HG03103 (cell line): Measurements from ENCODE around the gene ACSBG1.

ENCODE experiments used
- ATAC-seq: cut with Tn5 transposase; IDR thresholded peaks from one replicate; pipeline ENCODE4 v1.9.1; 2021; ENCODE audit warnings: low read depth; ENCODE audit not compliant: unreplicated experiment

Gene ACSBG1, protein sequence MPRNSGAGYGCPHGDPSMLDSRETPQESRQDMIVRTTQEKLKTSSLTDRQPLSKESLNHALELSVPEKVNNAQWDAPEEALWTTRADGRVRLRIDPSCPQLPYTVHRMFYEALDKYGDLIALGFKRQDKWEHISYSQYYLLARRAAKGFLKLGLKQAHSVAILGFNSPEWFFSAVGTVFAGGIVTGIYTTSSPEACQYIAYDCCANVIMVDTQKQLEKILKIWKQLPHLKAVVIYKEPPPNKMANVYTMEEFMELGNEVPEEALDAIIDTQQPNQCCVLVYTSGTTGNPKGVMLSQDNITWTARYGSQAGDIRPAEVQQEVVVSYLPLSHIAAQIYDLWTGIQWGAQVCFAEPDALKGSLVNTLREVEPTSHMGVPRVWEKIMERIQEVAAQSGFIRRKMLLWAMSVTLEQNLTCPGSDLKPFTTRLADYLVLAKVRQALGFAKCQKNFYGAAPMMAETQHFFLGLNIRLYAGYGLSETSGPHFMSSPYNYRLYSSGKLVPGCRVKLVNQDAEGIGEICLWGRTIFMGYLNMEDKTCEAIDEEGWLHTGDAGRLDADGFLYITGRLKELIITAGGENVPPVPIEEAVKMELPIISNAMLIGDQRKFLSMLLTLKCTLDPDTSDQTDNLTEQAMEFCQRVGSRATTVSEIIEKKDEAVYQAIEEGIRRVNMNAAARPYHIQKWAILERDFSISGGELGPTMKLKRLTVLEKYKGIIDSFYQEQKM

DNA sequence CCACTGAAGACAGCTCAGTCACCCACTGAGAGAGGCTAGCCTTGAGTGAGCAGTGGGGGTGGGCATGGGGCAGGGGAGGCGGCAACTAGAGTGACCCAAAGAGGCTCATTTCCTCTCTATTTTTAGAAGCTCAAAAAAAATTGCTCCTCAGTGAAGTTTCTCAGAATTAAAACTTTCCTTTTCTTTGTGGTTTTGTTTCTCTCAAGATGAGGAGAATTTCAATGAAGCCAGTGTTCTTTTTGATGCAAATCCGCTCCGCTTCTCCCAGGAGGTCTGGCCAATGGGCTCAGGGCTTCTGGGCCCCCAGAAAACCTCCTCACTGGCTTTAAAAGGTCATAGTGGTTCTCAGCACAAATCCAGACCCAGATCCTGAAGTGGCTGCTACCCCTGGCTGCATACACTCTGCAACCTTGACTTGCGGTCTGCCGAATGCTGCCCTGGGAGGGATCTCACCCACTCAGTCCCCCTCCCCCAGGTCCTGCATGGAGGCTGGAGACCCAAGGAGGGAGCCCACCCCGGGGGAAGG is at the start of gene ACSBG1:
TSS of gene ACSBG1 (minus strand) at position 51 of the 526 bp plus-strand sequence. CDS start 64 bp downstream, outside the sequence.
- no peak for ATAC-seq

DNA sequence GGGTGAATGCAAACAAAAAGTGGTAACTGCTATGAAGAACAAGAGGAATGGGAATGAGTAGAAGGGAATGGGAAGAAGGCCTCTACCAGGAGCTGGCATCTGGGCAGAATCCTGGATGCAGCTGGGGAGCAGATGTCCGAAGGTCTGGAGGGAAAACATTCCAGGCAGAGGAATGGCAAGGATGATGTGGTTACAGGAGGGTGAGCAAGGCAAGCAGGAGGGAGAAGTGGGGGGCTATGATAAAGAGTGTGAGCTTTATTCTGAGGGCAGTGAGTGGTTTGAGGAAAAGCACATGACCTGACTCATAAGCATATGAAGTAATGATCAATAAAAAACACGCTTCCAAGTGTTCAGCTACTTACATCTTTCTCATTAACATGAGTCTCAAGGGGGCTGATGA is 48.0 kb upstream of the ACSBG1 start:
- no peak for ATAC-seq

DNA sequence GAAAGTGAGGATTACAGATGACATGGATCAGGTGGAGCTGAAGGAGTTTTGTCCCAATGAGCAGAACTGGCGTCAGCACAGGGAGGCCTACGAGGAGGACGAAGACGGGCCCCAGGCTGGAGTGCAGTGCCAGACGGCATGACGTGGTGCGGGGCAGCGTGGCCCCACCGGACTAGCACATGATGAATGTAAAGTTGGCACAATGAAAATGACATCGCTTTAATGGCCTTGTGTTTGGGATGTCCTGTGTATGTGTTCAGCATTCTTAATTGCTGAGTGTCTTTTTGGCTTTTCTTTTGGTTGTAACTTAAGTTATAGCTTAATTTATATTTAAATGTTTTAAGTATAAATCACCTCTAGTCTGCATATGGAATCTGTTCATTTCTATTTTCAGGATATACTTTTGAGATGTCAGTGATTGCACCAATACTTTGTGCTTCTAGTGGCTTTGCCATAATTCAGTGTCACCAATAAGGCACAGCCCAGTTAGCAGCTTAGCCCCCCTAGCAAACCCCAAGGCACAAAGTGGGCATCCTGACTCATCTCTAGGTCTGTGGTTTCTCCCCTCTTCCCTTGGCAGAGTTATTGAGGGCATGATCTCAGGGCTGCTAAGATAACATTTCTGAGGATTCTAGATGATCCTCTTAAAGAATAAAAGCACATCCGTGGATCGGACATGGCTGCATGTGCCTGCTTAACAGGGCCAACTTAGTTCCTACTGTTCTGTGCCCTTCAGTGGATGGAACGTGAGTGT is 46.1 kb upstream of the ACSBG1 start:
- ATAC-seq = no peak

DNA sequence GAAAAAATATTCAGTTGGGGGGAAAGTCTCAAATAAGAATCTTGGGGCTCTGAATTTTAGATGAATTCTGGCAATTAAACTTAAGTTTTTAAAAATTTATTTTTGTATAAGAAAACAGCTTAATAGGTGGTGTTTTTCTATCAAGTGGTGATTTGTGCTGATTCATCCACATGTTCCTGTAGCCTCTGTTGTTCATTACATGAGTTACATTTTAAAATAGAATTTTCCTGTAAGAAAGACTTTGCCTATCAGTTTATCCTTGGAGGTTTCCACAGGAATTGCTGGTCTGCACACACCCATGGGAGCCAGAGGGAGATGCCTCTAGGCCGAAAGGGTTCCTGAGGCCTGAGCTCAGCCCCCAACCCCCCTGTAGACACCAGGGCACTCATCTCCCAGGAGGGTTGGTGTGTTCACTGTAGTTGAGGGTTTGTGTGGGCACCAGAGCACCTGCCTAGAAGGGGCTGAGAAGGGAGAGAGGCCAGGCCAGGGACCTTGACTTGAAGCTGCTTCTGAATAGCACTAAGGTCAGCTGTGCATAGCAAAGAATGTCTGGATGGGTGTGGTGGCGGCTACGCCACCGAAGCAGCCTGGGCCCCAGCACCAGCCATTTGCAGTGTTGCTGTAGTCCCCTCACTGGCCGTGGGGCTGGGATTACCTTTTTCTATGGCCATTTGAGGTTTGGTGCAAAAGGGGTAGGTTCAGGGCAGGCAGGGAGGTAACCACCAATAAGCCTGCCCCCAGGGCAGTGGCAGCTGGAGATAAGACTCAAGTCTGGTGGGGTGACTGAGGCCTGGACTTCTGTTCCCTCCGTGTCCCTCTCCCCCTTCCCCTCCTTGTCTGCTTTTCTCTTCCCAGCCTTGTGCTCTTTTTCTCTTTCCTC is 41.9 kb upstream of the ACSBG1 start:
- ATAC-seq = no peak

DNA sequence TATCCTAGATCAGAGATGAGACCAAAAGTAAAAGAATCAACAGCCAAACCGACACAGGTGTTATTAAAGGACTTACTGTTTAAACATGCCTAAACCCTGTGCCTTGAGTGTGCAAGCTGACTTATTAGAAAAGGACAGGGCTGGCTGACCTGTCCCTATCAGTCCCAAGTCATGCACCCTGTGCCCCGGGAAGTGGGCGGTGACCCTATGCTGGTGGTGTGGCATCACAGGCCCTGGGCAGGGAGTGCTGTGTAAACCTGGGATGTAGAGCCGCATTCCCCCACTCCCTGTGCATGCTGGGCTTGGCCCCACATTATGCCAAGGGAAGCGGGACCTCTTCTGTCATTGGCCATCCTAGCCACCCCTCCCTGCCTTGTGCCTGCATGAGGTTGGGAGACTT is 40.6 kb upstream of the ACSBG1 start:
- no peak for ATAC-seq

DNA sequence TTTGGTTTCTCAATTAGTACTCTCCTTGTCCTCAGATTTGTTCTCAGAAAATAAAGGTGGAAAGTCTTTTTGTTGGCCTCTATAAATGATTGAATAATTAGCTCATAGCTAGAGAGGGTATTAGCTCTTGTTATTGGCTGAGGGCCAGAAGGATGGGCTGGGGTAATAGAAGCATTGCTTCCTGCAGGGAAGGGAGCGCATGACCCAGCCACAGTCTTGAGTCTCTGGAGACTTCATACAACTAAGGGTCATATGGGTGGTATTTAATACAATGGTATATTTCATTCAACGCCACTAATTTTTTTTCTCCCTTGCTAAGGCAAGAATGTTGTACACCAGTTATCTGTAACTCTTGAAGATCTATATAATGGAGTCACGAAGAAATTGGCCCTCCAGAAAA is 38.4 kb upstream of the ACSBG1 start:
- ATAC-seq = no peak

DNA sequence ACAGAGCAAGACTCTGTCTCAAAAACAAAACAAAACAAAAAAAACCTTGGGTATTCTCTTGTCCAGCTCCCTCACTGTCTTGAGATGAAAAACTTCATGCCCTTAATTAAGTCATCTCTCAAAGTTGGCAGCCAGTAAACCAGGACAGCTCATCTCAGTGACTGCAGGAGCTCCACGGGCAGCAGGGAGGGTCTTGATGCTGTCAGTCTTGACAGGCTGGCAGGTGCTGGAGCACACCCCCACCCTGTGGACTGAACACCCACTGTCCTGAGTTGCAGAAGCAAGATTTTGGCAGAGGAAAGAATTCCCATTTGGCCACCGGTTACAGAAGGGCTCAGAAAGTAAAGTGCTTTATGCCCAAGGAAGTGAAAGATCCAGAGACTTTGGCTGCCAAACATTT is 38.0 kb upstream of the ACSBG1 start:
- no peak for ATAC-seq

DNA sequence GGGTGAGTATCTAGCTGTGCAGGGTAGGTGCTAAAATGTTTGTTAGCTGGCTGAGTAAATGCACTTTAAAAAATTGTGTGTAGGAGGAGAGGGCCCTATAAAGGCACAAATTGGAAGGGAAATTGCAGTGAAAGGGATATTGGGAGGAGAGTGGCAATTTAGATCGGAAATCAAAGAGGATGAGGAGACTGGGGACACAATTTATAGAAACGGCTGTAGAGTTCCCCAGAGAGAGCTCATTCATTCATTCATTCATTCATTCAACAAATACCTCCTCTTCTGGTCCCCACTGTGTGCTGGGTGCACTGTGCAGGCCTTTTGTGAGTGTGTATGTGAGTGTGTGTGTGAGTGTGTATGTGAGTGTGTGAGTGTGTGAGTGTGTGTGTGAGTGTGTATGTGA is 32.4 kb upstream of the ACSBG1 start:
- no peak for ATAC-seq

DNA sequence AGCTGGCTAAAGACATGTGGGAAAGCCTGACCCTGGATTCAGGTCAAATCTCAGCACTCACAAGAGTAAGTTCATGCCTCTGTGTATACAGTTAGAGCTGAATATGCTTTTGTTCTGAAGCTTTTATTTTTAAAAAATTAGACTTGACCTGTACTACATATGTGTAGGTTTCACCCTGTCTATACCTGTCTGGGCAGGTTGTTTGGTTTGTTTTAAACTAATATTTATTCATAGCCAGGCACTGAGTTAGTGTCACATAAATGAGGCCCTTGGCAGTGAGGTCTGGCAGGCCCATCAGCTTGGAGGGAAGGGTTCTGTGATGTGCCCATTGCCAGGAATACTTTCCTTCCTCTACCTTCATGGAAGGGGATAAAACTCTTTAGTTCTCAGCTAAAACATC is 31.9 kb upstream of the ACSBG1 start:
- ATAC-seq = no peak

DNA sequence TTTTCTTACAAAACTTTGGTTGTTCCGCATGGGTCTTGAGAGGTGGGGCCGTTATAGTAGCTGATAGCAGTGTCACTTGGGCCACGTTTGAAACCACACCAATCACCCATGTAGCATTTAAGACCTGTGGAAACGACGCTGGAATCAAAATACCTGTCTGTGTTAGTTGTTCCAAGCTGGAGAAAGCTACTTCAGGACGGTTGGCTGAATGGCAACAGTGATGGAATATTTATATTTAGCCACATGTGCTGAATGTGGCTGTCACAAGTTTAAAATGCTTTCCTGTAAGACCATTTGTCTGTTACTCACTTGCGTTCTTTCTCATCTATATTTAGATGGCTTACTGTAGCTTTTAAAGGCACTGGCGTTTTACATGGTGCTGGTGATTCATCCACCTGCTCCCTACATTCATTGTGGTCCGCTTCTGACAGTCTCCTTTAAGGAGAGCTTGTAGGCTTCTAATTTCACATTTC is 31.4 kb upstream of the ACSBG1 start:
- ATAC-seq = no peak

DNA sequence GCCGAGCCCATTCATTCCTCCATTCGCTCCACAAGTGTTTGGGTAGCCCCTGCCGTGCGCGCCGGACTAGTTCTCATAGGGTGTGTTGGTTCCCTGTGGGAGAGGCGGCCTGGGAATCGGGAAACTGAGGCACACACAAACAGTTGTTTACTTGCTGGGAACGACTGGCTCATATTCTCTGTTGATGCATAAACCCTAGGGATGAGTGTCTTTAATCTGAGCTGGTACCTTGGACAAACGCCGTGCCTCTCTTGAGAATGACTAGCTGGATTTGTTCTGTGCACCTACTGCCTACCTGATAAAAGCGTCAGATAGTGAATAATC is 30.7 kb upstream of the ACSBG1 start:
- ATAC-seq = no peak

DNA sequence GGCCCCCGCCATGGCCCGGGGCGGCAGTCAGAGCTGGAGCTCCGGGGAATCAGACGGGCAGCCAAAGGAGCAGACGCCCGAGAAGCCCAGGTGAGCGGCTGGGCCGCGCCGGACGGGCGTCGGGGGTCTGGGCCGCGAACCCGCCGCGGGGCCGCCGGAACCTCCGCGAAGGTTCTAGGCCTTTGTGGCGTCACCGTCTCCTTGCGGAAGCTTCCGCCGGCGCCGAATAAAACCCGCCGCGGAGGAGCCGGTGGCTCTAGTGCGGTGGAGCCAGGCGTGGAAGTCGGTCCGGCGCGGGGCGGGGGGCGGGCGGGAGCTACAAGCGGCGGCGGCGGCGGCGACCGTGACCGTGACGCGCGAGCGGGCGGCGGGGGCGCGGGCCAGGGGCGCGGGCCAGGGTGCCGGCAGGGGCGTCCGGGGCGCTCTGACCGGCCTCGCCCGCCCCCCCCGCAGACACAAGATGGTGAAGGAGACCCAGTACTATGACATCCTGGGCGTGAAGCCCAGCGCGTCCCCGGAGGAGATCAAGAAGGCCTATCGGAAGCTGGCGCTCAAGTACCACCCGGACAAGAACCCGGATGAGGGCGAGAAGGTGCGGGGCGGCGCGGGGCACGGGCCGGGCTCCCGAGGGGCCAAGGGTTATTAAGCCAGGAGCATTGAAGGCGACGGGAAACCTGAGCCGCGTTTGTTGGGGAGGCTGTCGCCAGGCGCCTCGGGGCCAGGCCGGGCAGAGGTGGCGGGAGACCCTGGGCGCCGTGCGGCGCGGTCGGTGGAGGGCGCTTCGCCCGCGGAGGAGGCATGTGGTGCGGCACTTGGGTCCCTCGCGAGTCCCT is 30.2 kb upstream of the ACSBG1 start, which contains the start of gene DNAJA4:
TSS of gene DNAJA4 (plus strand) at position 259 of the 833 bp plus-strand sequence. CDS start at position 461, 202 bp downstream.
- no peak for ATAC-seq

DNA sequence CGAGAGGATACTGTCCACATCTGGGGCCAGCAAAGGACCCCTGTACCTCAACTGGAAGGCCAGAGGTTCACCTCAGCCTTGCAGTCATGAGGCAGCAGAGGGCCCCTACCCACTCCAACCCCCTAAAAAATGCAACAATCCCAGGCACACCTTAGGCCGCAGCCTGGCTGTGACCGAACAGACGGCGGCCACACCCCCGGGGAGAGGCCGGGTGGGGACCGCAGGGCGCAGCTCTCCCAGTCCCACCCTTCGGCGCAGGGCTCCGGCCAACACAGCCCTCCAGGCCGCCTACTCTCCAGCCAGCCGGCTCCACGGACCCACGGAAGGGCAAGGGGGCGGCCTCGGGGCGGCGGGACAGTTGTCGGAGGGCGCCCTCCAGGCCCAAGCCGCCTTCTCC is 29.5 kb upstream of the ACSBG1 start:
- ATAC-seq = no peak

DNA sequence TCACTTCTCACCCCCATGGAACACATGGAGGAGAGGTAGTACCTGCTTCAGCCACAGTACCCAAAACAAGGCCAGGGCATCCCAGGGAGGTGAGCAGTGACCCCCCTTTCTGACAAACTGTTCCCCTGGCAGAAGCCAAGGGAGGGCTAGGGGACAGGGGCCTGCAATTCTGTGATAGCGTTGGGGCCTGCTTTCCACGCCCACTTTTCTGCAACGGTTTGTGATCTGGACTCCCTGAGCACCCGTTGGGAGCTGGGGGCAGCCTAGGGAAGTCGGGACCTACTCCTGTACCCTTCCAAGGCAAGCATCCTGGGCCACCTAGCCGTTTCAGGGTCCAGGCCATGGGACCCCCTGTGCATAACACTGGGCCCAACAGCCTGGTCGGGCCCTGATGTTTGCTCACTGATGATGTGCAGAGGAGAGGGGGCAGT is 29.0 kb upstream of the ACSBG1 start:
- no peak for ATAC-seq

DNA sequence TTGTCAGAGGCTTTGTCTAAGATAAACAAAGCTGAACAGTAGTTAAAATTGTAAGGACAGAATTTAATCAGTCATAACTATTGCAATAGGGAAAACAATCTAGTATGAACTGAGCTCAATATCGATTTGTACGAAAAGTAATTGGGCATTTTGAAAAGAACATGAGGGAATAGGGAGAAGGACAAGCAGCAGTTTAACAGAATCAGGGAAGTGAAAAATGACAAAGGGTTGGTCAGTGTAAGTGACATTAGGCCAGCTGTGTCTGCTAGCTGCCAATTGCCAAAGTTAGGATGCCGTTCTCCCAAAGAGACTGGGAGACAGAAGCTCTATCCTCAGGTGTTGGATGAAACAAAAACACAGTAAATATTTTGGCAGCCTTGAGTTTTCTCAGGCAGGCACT is 26.7 kb upstream of the ACSBG1 start:
- no peak for ATAC-seq

DNA sequence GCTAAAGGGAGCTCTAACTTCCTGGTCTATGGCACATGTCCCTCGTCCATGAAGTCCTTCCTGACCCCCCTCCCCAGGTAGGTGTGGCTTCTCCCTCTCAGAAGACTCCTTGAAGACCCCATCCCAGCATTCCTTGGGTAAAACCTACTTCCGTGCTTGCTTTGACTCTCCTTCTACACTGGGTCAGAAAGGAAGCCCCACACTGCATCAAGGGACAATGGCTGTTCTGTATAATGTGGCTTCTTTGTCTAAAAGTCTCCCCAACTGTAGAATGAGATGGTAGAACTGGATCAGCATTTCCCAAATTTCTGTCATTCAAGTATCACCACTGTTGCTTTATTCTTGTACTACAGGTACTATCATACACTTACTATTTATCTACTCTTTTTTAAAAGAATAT is 26.1 kb upstream of the ACSBG1 start:
- no peak for ATAC-seq

DNA sequence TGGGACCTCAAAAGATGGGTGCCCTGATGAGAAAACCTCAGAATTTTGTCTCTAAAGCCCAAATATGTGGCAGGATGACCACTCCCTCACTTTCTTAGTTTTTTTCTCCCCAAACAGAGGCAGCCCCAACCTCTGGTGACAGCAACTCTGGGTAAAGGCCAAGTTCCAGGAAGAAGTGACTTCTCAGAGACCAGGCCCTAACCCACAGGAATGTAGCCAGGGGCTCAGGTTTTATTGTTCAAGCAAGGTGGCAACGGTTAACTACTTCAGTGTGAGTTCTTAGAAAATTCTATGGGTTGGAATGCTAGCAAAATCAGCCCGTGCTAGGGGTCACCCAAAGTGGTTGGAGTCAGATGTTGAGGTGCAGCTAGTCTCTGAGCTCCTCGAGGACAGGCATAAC is 24.9 kb upstream of the ACSBG1 start:
- ATAC-seq = no peak

DNA sequence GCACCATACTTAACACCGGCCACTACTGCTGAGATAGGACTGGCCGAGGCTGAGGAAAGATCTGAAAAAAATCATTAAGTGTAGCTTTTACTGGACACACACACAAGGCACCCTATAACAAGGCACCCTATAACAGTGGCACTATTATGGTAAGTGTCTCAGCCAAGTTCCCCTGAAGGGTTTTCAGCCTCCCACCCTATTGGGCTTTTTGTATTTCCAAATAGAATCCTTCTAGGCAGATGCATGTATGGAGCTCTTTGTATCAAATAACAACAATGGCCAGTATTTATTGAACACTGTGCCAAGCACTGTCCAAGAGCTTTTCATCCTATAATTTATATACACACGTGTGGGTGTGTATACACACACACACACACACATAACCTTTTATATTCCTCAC is 23.3 kb upstream of the ACSBG1 start:
- no peak for ATAC-seq

DNA sequence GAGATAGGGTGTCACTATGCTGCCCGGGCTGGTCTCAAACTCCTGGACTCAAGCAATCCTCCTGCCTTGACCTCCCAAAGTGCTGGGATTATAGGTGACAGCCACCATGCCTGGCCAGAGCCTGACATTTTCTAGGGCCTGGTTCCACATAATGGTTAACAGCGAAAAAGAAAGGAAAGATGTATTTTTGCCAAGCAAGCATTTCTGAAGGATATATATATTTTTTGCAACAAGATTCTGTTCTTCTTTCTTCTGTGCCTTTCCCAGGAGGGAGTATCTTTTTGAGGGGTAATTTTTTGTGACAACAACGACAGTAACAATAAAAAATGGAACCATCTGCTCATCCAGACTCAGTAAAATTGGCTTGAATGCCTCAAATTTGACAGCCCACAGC is 21.7 kb upstream of the ACSBG1 start:
- ATAC-seq = no peak
